ENCODE measurements around the gene DGCR6.
A peak's percentile ranks its signal among the peaks of the same experiment; 100 is the strongest.
"Not testable (repeated sequence)": the region's sequence is repeated elsewhere in the genome, so short reads cannot be mapped to it uniquely, and the experiment has no call there.

Gene DGCR6

GRCh38 chr22:18950141-18950540 is 44.0 kb downstream of the DGCR6 start:
- H3K14ac ChIP-seq (ENCODE audit: low read length), result no peak overlapping the region
- no peak overlapping the region for H3K18ac ChIP-seq (ENCODE audit: low read length)
- H4K8ac ChIP-seq (ENCODE audit: low read depth, low read length), result no peak overlapping the region
- H2BK12ac ChIP-seq (ENCODE audit: low read length), result peak overlapping the region; percentile 10
- H3K4me2 ChIP-seq (ENCODE audit: insufficient read depth, low read length, poor library complexity, severe bottlenecking), result no peak overlapping the region
- H2BK15ac ChIP-seq (ENCODE audit: low read length), result peak overlapping the region; percentile 64
- H2AFZ ChIP-seq (ENCODE audit: low read length), result no peak overlapping the region
- H3K27ac ChIP-seq (replicated peaks; ENCODE audit: low read length), result no peak overlapping the region
- H3K9me3 ChIP-seq (replicated peaks in 1 of 2; ENCODE audit: control insufficient read depth in 2 of 2, insufficient read depth in 1 of 2, low read depth in 1 of 2, low read length in 2 of 2), result no peaks in the 10 kb centered on the region
- no peak overlapping the region for H3K4ac ChIP-seq (ENCODE audit: low read length)
- H2AK5ac ChIP-seq (ENCODE audit: low read depth, low read length), result no peak overlapping the region
- H3K4me1 ChIP-seq (ENCODE audit: control insufficient read depth in 2 of 2, insufficient read depth in 1 of 2, low read depth in 1 of 2, low read length in 2 of 2), result peaks cover 0 to 3% of the 10 kb centered on the region in 2 donors
- H3K9ac ChIP-seq (ENCODE audit: low read depth, low read length, poor library complexity), result no peak overlapping the region
- no peak for DNase-seq (ENCODE audit: low spot score)
- peaks cover 0 to 15% (median 0%) of the 10 kb centered on the region in 3 experiments for H3K27me3 ChIP-seq (ENCODE audit: control insufficient read depth in 3 of 3, insufficient read depth in 3 of 3, low read depth in 1 of 3, low read length in 3 of 3)
- no peak overlapping the region for H2BK120ac ChIP-seq (ENCODE audit: low read depth, low read length)
- H4K91ac ChIP-seq (ENCODE audit: low read depth, low read length, poor library complexity), result no peak overlapping the region
- WGBS, 2 donors (ENCODE audit: extremely low coverage in 2 of 2, insufficient read length in 2 of 2, insufficient replicate concordance in 1 of 2), result no CpG with 5 or more reads among the region's 5 CpGs
- H3K36me3 ChIP-seq (replicated peaks in 1 of 2; ENCODE audit: control insufficient read depth in 2 of 2, insufficient read depth in 2 of 2, low read length in 2 of 2), result no peaks in the 10 kb centered on the region
- H3K79me1 ChIP-seq (ENCODE audit: low read depth, low read length), result no peaks in the 10 kb centered on the region
- H3K23ac ChIP-seq (ENCODE audit: low read depth, low read length, poor library complexity), result no peak overlapping the region
- H2BK5ac ChIP-seq (ENCODE audit: low read length), result no peak overlapping the region
- no peak overlapping the region for H3K4me3 ChIP-seq (ENCODE audit: low read length in 2 of 2)

DNA sequence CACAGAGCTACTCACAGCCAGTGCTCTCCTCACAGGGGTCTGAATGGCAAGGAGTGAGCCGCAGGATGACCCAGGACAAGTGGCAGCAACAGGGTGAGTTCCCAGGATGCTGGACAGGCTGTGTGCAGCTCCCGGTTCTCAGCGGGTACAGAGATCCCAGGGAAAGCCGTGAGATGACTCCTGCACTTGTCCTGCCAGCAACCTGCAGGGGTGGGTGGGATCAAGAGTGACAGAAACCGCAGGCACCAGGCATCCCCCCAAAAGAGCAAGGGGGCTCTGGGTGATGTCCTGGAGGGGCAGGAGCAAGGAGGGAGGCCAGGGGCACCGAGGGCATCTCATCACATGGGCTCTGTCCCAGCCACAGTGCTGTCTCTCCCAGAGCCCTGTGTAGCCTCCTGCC is 45.9 kb downstream of the DGCR6 start:
- no peaks in the 10 kb centered on the region for H3K79me1 ChIP-seq (ENCODE audit: low read depth, low read length)
- WGBS, 2 donors (ENCODE audit: extremely low coverage in 2 of 2, insufficient read length in 2 of 2, insufficient replicate concordance in 1 of 2), result no CpG with 5 or more reads among the region's 6 CpGs
- no peak overlapping the region for H3K23ac ChIP-seq (ENCODE audit: low read depth, low read length, poor library complexity)
- H3K4me3 ChIP-seq (ENCODE audit: low read length in 2 of 2), result no peak overlapping the region
- no peak overlapping the region for H2BK12ac ChIP-seq (ENCODE audit: low read length)
- no peak overlapping the region for H3K18ac ChIP-seq (ENCODE audit: low read length)
- peaks cover 0 to 18% (median 0%) of the 10 kb centered on the region in 3 experiments for H3K27me3 ChIP-seq (ENCODE audit: control insufficient read depth in 3 of 3, insufficient read depth in 3 of 3, low read depth in 1 of 3, low read length in 3 of 3)
- H2AK5ac ChIP-seq (ENCODE audit: low read depth, low read length), result no peak overlapping the region
- DNase-seq (ENCODE audit: low spot score), result no peak
- H3K9me3 ChIP-seq (replicated peaks in 1 of 2; ENCODE audit: control insufficient read depth in 2 of 2, insufficient read depth in 1 of 2, low read depth in 1 of 2, low read length in 2 of 2), result no peaks in the 10 kb centered on the region
- H3K4ac ChIP-seq (ENCODE audit: low read length), result no peak overlapping the region
- no peak overlapping the region for H3K4me2 ChIP-seq (ENCODE audit: insufficient read depth, low read length, poor library complexity, severe bottlenecking)
- no peak overlapping the region for H4K8ac ChIP-seq (ENCODE audit: low read depth, low read length)
- H3K27ac ChIP-seq (replicated peaks; ENCODE audit: low read length), result no peak overlapping the region
- no peak overlapping the region for H2BK15ac ChIP-seq (ENCODE audit: low read length)
- H2BK120ac ChIP-seq (ENCODE audit: low read depth, low read length), result no peak overlapping the region
- no peak overlapping the region for H3K14ac ChIP-seq (ENCODE audit: low read length)
- no peaks in the 10 kb centered on the region for H3K36me3 ChIP-seq (replicated peaks in 1 of 2; ENCODE audit: control insufficient read depth in 2 of 2, insufficient read depth in 2 of 2, low read length in 2 of 2)
- H3K4me1 ChIP-seq (ENCODE audit: control insufficient read depth in 2 of 2, insufficient read depth in 1 of 2, low read depth in 1 of 2, low read length in 2 of 2), result peaks cover 0 to 3% of the 10 kb centered on the region in 2 donors
- no peak overlapping the region for H2BK5ac ChIP-seq (ENCODE audit: low read length)
- no peak overlapping the region for H4K91ac ChIP-seq (ENCODE audit: low read depth, low read length, poor library complexity)
- no peak overlapping the region for H3K9ac ChIP-seq (ENCODE audit: low read depth, low read length, poor library complexity)
- no peak overlapping the region for H2AFZ ChIP-seq (ENCODE audit: low read length)

- H3K18ac ChIP-seq (ENCODE audit: low read length); H3K23ac ChIP-seq (ENCODE audit: low read depth, low read length, poor library complexity); H3K4me1 ChIP-seq (ENCODE audit: control insufficient read depth in 2 of 2, insufficient read depth in 1 of 2, low read depth in 1 of 2, low read length in 2 of 2); H2BK12ac ChIP-seq (ENCODE audit: low read length); H3K9me3 ChIP-seq (replicated peaks in 1 of 2; ENCODE audit: control insufficient read depth in 2 of 2, insufficient read depth in 1 of 2, low read depth in 1 of 2, low read length in 2 of 2); H3K4me2 ChIP-seq (ENCODE audit: insufficient read depth, low read length, poor library complexity, severe bottlenecking); H3K4me3 ChIP-seq (ENCODE audit: low read length in 2 of 2); H3K36me3 ChIP-seq (replicated peaks in 1 of 2; ENCODE audit: control insufficient read depth in 2 of 2, insufficient read depth in 2 of 2, low read length in 2 of 2); H3K4ac ChIP-seq (ENCODE audit: low read length); H2AFZ ChIP-seq (ENCODE audit: low read length); DNase-seq (ENCODE audit: low spot score); H3K27ac ChIP-seq (replicated peaks; ENCODE audit: low read length); H2BK5ac ChIP-seq (ENCODE audit: low read length); H4K91ac ChIP-seq (ENCODE audit: low read depth, low read length, poor library complexity); H2AK5ac ChIP-seq (ENCODE audit: low read depth, low read length); H3K14ac ChIP-seq (ENCODE audit: low read length); H3K9ac ChIP-seq (ENCODE audit: low read depth, low read length, poor library complexity); H4K8ac ChIP-seq (ENCODE audit: low read depth, low read length); H2BK120ac ChIP-seq (ENCODE audit: low read depth, low read length); H2BK15ac ChIP-seq (ENCODE audit: low read length); H3K79me1 ChIP-seq (ENCODE audit: low read depth, low read length): not testable (repeated sequence)
- WGBS, 2 donors (ENCODE audit: extremely low coverage in 2 of 2, insufficient read length in 2 of 2, insufficient replicate concordance in 1 of 2), result no CpG with 5 or more reads among the region's 14 CpGs
- peaks cover 0 to 15% (median 0%) of the 10 kb centered on the region in 3 experiments for H3K27me3 ChIP-seq (ENCODE audit: control insufficient read depth in 3 of 3, insufficient read depth in 3 of 3, low read depth in 1 of 3, low read length in 3 of 3)
These were observed 47.0 kb downstream of the DGCR6 start for GRCh38 chr22:18953128-18953527.

DNA sequence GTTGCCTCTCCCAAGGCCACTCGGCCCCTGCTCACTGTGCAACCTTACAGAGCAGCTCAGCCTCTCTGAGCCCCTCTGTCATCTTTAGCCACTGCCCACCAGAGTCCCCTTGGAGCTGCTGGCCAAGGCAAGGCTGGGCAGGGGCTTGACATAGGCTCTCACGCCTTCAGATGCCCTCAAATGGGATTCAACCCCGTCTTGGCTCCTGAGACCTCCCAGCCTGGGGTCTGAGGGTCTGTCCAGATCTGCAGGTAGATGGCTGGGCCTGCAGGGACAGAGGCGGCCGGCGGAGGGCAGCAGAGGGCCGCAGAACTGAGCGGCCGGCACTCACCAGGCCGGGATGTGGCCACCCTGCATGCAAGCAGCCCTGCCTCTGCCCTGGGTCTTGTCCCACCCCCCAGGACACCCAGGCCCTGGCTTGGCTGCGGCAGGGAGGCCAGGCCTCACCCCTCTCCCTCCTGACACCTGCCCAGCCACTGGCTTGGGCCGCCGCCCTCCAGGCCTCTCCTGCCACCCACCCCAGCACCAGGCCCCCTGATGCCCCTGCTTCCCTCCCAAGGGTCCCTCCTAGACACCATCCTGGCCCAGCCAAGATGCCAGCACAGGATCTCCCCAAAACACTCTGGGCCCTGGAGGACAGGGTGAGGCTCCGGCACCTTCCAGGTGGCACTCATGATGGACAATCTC is 48.3 kb downstream of the DGCR6 start:
- peak overlapping the region; percentile 84 for H2AK5ac ChIP-seq (ENCODE audit: low read depth, low read length)
- not testable (repeated sequence) for H2AFZ ChIP-seq (ENCODE audit: low read length); H3K4ac ChIP-seq (ENCODE audit: low read length); H3K27ac ChIP-seq (replicated peaks; ENCODE audit: low read length); H3K4me2 ChIP-seq (ENCODE audit: insufficient read depth, low read length, poor library complexity, severe bottlenecking); H2BK120ac ChIP-seq (ENCODE audit: low read depth, low read length); H4K8ac ChIP-seq (ENCODE audit: low read depth, low read length); H2BK15ac ChIP-seq (ENCODE audit: low read length); H3K9ac ChIP-seq (ENCODE audit: low read depth, low read length, poor library complexity); H3K14ac ChIP-seq (ENCODE audit: low read length); H3K36me3 ChIP-seq (replicated peaks in 1 of 2; ENCODE audit: control insufficient read depth in 2 of 2, insufficient read depth in 2 of 2, low read length in 2 of 2); H3K23ac ChIP-seq (ENCODE audit: low read depth, low read length, poor library complexity); H3K4me3 ChIP-seq (ENCODE audit: low read length in 2 of 2); H3K9me3 ChIP-seq (replicated peaks in 1 of 2; ENCODE audit: control insufficient read depth in 2 of 2, insufficient read depth in 1 of 2, low read depth in 1 of 2, low read length in 2 of 2); H2BK5ac ChIP-seq (ENCODE audit: low read length); H3K79me1 ChIP-seq (ENCODE audit: low read depth, low read length)
- H3K4me1 ChIP-seq (ENCODE audit: control insufficient read depth in 2 of 2, insufficient read depth in 1 of 2, low read depth in 1 of 2, low read length in 2 of 2), result peaks cover 0 to 14% of the 10 kb centered on the region in 2 donors
- H3K27me3 ChIP-seq (ENCODE audit: control insufficient read depth in 3 of 3, insufficient read depth in 3 of 3, low read depth in 1 of 3, low read length in 3 of 3), result peaks cover 0 to 10% (median 0%) of the 10 kb centered on the region in 3 experiments
- peak; percentile 65 for DNase-seq (ENCODE audit: low spot score)
- peak overlapping the region; percentile 41 for H2BK12ac ChIP-seq (ENCODE audit: low read length)
- no CpG with 5 or more reads among the region's 14 CpGs for WGBS, 2 donors (ENCODE audit: extremely low coverage in 2 of 2, insufficient read length in 2 of 2, insufficient replicate concordance in 1 of 2)
- peak overlapping the region; percentile 19 for H3K18ac ChIP-seq (ENCODE audit: low read length)
- H4K91ac ChIP-seq (ENCODE audit: low read depth, low read length, poor library complexity), result peak overlapping the region; percentile 43
